Measurements from ENCODE around the gene ST6GAL1.

The ST6GAL1 gene

GRCh38 chr3:187077085-187077484 is 146.8 kb downstream of the ST6GAL1 start:
- no peaks in the 10 kb centered on the region for H3K27me3 ChIP-seq (ENCODE audit: insufficient read depth, low read depth)
- H4K20me1 ChIP-seq (ENCODE audit: insufficient read depth), result no peaks in the 10 kb centered on the region
- H3K9ac ChIP-seq, result no peak overlapping the region
- no peak overlapping the region for H3K4me2 ChIP-seq
- no peaks in the 10 kb centered on the region for H3K79me2 ChIP-seq (ENCODE audit: insufficient read depth, low read depth)
- H3K36me3 ChIP-seq (ENCODE audit: insufficient read depth), result no peaks in the 10 kb centered on the region
- no peak for TF ChIP-seq CTCF (conservative IDR thresholded peaks at IDR 0.05; ENCODE audit: low read depth, low read length)
- H3K4me3 ChIP-seq (IDR thresholded peaks at IDR 0.05; ENCODE audit: insufficient read depth, low read depth, low read length), result no peak overlapping the region
- H2AFZ ChIP-seq (ENCODE audit: low read depth), result no peak overlapping the region
- H3K4me1 ChIP-seq (ENCODE audit: low read depth, poor library complexity, severe bottlenecking), result no peaks in the 10 kb centered on the region
- no peak overlapping the region for H3K27ac ChIP-seq

DNA sequence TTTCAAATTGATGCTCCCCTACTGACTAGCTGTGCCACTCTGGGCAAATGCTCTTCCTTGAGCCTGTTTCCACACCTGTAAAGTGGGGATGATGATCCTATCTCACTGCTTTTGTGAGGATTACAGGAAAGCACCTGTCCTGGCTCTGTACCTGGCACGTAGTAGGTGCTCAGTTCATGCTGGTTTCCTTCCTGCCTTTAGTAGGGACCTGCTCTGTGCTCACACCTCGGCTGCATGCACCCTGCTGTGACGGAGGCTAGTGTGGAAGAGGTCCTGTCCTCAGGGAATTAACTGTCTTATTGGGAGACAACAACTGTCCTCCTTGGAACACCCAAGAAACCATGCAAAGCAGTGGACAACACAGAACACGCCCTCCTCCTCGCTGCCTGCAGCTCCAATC is 147.2 kb downstream of the ST6GAL1 start:
- Histone ChIP-seq H3K4me2 (no peak overlapping the region), H3K79me2 (ENCODE audit: insufficient read depth, low read depth) (no peaks in the 10 kb centered on the region), H3K27me3 (ENCODE audit: insufficient read depth, low read depth) (no peaks in the 10 kb centered on the region), H3K4me3 (IDR thresholded peaks at IDR 0.05; ENCODE audit: insufficient read depth, low read depth, low read length) (no peak overlapping the region), H3K36me3 (ENCODE audit: insufficient read depth) (no peaks in the 10 kb centered on the region), H4K20me1 (ENCODE audit: insufficient read depth) (no peaks in the 10 kb centered on the region), H2AFZ (ENCODE audit: low read depth) (no peak overlapping the region), H3K4me1 (ENCODE audit: low read depth, poor library complexity, severe bottlenecking) (no peaks in the 10 kb centered on the region), H3K9ac (no peak overlapping the region), H3K27ac (no peak overlapping the region)
- TF ChIP-seq CTCF (conservative IDR thresholded peaks at IDR 0.05; ENCODE audit: low read depth, low read length), result no peak

- Histone ChIP-seq H3K4me2 (no peak overlapping the region), H2AFZ (ENCODE audit: low read depth) (no peak overlapping the region), H4K20me1 (ENCODE audit: insufficient read depth) (no peaks in the 10 kb centered on the region), H3K27me3 (ENCODE audit: insufficient read depth, low read depth) (no peaks in the 10 kb centered on the region), H3K36me3 (ENCODE audit: insufficient read depth) (no peaks in the 10 kb centered on the region), H3K27ac (no peak overlapping the region), H3K79me2 (ENCODE audit: insufficient read depth, low read depth) (no peaks in the 10 kb centered on the region), H3K9ac (no peak overlapping the region), H3K4me3 (IDR thresholded peaks at IDR 0.05; ENCODE audit: insufficient read depth, low read depth, low read length) (no peak overlapping the region), H3K4me1 (ENCODE audit: low read depth, poor library complexity, severe bottlenecking) (no peaks in the 10 kb centered on the region)
- no peak for TF ChIP-seq CTCF (conservative IDR thresholded peaks at IDR 0.05; ENCODE audit: low read depth, low read length)
Measured at GRCh38 chr3:187079090-187080022, 149.0 kb downstream of the ST6GAL1 start.

DNA sequence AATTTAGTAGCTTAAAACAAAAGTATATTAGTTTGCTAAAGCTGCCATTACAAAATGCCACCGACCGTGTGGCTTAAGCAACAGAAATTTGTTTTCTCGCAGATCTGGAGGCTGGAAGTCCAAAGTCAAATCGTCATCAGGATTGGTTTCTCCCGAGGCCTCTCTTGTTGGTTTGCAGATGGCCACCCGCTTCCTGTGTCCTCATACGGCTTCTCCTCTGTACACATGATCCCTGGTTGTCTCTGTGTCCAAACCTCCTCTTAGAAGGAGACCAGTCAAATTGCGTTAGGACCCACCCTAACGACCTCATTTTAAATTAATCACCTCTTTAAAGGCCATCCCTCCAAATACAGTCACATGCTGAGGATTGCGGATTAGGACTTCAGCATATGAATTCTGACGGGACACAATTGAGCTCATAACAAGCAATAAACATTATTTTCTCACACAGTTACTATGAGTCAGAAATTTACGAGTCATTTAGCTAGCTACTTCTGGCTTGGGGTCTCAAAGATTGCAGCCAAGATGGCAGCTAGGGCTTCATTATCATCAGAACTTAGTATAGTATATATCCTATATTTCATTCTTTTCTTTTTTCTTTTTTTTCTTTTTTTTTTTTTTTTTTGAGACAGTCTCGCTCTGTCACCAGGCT is 150.6 kb downstream of the ST6GAL1 start:
- TF ChIP-seq CTCF (conservative IDR thresholded peaks at IDR 0.05; ENCODE audit: low read depth, low read length), result no peak
- no peak overlapping the region for H3K4me3 ChIP-seq (IDR thresholded peaks at IDR 0.05; ENCODE audit: insufficient read depth, low read depth, low read length)

More for the DNA sequence above, 150.6 kb downstream of the ST6GAL1 start:
- H3K27ac ChIP-seq, result no peak overlapping the region
- H3K4me2 ChIP-seq, result no peak overlapping the region
- no peak overlapping the region for H3K9ac ChIP-seq
- H3K4me1 ChIP-seq (ENCODE audit: low read depth, poor library complexity, severe bottlenecking), result no peaks in the 10 kb centered on the region
- no peaks in the 10 kb centered on the region for H3K36me3 ChIP-seq (ENCODE audit: insufficient read depth)
- no peak overlapping the region for H2AFZ ChIP-seq (ENCODE audit: low read depth)
- no peaks in the 10 kb centered on the region for H3K27me3 ChIP-seq (ENCODE audit: insufficient read depth, low read depth)
- no peaks in the 10 kb centered on the region for H3K79me2 ChIP-seq (ENCODE audit: insufficient read depth, low read depth)
- H4K20me1 ChIP-seq (ENCODE audit: insufficient read depth), result no peaks in the 10 kb centered on the region

Measured in KMS-11 (cell line).